HG03103 (cell line): ENCODE data around the gene TMPRSS11D.

Experiments
- ATAC-seq: cut with Tn5 transposase; IDR thresholded peaks from one replicate; pipeline ENCODE4 v1.9.1; 2021; ENCODE audit warnings: low read depth; ENCODE audit not compliant: unreplicated experiment

Gene TMPRSS11D

GRCh38 chr4:67891645-67892044 lies 7.8 kb upstream of the TMPRSS11D start:
- no peak for ATAC-seq

GRCh38 chr4:67886281-67886680 lies 2.5 kb upstream of the TMPRSS11D start:
- ATAC-seq, result no peak

DNA sequence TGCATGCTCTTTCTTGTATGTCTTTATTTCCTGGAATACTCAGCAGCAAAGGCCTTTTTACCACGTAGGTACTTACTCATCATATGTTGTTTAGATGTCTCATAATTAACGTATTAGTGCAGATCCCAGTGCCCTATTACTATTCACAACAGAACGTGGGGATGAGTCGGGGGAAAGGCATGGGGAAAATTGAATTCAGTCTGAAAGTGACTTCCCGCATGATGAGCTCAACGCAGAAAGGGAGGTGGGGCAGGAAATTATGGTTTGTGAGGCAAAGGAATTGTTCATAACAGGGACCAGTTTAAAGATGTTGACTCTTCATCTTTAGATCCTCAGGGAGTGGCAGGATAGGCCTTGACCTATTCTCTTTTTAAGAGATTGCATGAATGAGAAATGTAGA lies 2.0 kb upstream of the TMPRSS11D start:
- no peak for ATAC-seq

GRCh38 chr4:67884701-67885100 lies 899 bp upstream of the TMPRSS11D start:
- ATAC-seq, result no peak

GRCh38 chr4:67883458-67883857 lies 344 bp downstream of the TMPRSS11D start:
- ATAC-seq, result no peak

- ATAC-seq, result no peak
Measured at GRCh38 chr4:67880866-67881610, 2.8 kb downstream of the TMPRSS11D start.

- ATAC-seq, result no peak
Measured at GRCh38 chr4:67879486-67879885, 4.3 kb downstream of the TMPRSS11D start.

DNA sequence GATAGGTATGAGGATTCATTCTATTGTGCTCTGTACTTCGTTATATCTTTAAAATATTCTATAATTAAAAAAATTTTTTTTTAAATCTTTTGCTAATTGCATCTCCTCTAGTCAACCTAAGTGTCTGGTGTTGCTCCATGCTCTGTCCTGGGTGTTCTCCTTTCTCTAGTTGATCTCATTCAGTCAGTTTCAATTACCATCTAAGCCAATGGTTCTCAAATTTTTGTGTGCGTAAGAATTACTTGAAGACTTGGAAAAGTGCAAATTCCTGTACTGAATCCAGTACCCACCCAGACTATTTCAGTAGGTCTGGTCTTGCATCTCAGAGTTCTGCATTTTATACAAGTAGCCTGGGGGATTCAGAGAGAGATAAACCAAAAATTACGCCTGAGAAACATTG lies 6.7 kb downstream of the TMPRSS11D start:
- ATAC-seq, result no peak

GRCh38 chr4:67874986-67875385 lies 8.8 kb downstream of the TMPRSS11D start:
- no peak for ATAC-seq

- ATAC-seq, result no peak
Measured at GRCh38 chr4:67873116-67873515, 10.7 kb downstream of the TMPRSS11D start.

DNA sequence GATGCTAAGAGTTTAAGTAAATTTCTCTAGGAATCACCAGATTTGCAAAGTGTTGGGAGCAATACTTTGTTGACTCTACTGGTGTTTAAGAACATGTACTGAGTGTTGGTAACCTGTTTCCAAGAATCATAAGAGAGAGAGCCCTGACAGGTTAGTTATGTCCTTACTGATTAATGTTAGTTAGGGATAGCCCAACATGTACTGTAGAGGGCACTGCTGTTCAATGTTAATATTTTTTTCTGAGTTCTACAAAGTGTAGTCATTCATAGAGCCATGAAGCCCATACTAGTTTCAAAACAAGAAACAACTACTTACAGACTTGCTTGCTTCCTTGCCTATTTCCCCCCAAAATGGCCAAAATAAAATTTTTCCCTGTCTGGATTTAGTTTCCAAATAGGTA lies 11.9 kb downstream of the TMPRSS11D start:
- peak; percentile 92 for ATAC-seq

GRCh38 chr4:67869580-67870190 lies 14.1 kb downstream of the TMPRSS11D start:
- ATAC-seq, result no peak

DNA sequence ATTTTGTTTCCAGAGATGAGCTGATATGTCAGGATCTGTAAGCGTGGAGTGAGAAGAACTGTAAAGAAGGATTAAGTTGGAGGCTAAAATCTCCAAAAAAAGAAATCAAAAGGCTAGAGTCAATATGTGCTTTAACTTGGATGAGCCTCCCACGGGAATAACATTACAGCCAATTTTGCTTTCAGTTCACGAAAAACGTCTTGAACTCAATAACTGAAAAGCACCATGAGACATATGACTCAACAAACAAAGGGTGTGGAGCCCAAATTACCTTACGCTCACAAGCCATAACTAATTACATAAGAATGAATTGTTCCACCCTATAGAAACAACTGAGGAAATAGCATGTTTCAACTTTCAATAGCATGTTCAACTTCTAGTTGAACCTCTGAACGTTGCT lies 22.3 kb downstream of the TMPRSS11D start:
- no peak for ATAC-seq

DNA sequence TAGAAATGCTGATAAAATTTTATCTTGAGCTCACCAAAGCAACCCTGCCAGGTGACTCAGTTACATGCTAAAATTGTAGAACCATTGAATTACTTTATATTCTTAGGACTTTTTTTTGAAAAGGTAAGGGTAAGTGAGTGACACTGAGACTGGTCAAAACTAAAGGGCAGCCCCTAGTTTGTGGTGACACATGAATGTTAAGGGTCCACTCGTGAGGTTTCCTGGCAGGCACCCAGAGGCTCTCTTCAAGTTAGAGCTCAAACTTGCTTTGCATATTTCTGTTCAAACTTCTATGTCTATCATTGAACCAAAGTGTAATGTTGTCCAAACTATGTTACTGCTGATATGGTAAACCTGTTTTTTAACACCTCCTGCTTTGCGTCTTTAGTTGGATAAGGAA lies 30.5 kb downstream of the TMPRSS11D start:
- no peak for ATAC-seq

DNA sequence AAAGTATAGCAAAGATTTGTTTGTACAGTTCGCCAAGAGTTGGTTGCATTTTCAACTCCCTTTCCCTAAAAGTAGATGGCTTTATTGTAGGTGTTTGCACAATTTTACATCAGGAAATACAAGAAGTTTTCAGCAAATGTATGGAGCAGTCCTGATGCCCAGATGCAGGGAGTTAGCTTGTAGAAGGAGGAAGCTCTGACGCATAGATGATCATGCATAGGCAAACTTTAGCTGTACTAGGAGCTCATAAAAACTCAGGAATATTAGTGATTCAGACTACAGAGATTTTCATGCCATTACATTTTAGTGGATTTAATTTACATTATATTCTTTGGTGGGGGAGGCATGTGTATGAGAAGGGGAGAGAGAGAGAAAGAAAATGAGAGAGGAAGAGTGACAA lies 62.9 kb downstream of the TMPRSS11D start:
- ATAC-seq, result no peak

- no peak for ATAC-seq
Measured at GRCh38 chr4:67810011-67810410, 73.8 kb downstream of the TMPRSS11D start.

DNA sequence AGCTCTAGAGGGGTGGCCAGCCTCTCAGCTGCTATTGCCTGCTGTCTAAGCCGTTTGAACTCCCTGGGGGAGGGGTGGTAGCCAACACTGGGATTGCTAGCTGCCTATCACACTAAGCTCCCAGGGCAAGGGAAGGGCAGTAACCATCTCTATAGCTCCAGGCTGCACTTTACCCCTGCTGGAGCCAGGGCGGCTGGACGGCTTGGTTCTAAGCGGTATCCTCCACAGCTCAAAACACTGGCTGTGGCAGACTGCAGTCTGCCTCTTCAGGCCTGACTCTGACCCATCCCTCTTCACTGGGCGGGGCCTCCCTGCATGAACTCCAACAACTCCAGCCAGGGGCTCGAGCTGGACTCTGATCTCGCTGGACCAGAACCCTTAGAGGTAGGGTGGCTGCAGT lies 74.3 kb downstream of the TMPRSS11D start:
- ATAC-seq, result no peak

DNA sequence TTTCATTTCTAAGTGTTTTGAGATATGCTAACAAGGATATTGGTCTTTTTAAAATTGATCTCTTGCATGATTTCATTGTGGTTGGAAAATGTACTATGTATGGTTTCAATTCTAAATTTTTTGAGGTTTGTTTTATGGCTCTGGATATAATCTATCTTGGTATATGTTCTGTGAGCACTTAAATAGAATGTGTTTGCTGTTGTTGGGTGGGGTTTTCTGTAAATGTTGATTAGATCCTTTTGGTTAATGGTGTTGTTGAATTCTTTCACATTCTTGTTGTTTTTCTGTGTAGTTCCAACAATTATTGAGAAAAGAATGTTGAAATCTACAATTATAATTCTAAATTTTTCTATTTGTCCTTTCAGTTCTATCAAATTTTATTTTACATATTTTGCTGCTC lies 87.0 kb downstream of the TMPRSS11D start:
- no peak for ATAC-seq

- no peak for ATAC-seq
Measured at GRCh38 chr4:67790721-67791120, 93.1 kb downstream of the TMPRSS11D start.

- ATAC-seq, result no peak
Measured at GRCh38 chr4:67787311-67787710, 96.5 kb downstream of the TMPRSS11D start.

DNA sequence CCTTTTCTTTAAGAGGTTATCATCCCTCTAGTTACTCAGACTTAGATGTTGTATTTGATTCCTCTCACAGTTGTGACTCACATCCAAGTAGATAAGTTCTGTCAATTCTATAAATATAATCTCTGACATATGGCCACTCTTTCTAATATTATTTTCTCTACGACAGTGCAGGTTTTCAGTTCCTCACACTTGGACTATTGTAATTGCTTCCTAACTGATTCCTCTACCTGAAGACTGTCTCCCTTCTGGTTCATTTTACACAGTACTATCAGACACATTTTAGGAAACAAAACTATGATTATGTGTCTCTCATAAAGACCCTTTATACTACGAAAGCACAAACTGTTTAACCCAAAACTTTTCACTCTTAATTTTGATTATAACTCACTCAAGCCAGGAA lies 98.3 kb downstream of the TMPRSS11D start:
- ATAC-seq, result no peak

DNA sequence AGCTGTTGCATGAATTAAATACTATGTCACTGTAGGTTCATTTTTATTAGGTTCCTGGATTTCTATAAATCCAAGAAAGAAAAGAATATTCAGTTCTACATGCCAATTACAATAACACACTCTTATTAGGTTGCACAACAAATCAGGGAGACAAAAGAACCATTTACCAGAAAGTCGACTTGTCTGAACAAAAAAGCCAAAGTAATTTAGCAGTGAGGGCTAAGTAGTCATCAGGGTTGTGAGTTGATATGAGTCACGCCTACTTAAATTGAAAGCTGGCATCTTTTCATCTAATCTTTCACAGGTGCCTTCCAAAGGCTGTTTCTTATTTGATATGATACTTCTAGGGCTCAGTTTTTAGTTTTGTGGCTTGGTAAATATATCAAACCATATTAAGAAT lies 104.2 kb downstream of the TMPRSS11D start:
- ATAC-seq, result no peak
